ENCODE data around the gene HIRA.

DNA sequence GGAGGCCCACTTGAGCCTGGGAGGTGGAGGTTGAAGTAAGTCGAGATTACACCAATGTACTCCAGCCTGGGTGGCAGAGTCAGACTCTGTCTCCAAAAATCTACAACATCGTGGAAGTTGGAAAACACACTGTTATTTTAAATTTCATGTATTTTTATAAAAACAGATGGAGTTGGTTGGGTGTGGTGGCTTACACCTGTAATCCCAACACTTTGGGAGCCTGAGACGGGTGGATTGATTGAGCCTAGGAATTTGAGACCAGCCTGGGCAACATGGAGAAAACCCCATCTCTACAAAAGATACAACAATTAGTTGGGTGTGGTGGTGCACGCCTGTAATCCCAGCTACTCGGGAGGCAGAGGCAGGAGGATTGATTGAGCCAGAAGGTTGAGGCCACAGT lies 88.1 kb downstream of the HIRA start:
- TF ChIP-seq, protein P1, sequence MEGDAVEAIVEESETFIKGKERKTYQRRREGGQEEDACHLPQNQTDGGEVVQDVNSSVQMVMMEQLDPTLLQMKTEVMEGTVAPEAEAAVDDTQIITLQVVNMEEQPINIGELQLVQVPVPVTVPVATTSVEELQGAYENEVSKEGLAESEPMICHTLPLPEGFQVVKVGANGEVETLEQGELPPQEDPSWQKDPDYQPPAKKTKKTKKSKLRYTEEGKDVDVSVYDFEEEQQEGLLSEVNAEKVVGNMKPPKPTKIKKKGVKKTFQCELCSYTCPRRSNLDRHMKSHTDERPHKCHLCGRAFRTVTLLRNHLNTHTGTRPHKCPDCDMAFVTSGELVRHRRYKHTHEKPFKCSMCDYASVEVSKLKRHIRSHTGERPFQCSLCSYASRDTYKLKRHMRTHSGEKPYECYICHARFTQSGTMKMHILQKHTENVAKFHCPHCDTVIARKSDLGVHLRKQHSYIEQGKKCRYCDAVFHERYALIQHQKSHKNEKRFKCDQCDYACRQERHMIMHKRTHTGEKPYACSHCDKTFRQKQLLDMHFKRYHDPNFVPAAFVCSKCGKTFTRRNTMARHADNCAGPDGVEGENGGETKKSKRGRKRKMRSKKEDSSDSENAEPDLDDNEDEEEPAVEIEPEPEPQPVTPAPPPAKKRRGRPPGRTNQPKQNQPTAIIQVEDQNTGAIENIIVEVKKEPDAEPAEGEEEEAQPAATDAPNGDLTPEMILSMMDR (IDR thresholded peaks at IDR 0.05), result no peak
- TF ChIP-seq POLR2A (IDR thresholded peaks at IDR 0.05), result no peak
